Stimulated activated CD8-positive, alpha-beta memory T cell treated with anti-CD3 and anti-CD28 coated beads, Interleukin-7, amount 100 ng/mL, for 4 hours (primary cell): ENCODE results near the gene MRPS34.
A peak's percentile ranks its signal among the peaks of the same experiment; 100 is the strongest.

Experiments used
- DNase-seq, 2 donors: peaks; one replicate each; pipeline ENCODE4 v3.0.0-alpha.2; 2020; ENCODE audit warnings: low read depth in 2 of 2

Gene MRPS34

DNA sequence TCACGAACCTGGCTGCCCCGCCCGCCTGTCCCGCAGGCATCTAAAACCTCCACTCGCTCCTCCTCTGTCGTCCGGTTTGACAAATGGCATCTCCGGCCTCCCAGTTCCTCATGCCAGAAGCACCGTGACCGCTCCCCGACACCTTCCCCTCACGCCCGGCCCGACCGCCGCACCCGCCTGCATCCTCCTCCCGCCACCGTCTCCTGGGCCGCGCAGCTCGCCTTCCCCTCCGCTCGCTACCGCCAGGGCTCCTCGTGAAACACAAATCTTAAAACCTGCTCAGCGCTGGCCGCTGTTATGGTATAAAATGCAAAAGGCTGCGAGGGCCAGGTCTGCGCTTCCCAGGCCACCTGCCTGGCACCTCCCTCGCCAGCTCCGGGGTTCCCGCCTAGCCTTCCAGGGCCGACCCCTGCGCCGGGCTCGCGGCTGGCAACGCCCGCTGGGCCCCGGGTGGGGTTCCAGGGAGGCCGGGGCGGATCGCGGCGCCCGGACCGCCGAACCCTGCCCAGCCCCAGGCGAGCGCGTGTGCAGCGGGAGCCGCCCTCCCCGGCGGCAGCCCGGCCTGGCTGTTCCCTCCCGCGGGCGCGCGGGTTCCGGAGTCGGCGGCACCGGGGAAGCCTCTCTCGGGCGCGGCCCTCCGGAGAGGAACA is 8.9 kb upstream of the MRPS34 start:
- DNase-seq: no peak

DNA sequence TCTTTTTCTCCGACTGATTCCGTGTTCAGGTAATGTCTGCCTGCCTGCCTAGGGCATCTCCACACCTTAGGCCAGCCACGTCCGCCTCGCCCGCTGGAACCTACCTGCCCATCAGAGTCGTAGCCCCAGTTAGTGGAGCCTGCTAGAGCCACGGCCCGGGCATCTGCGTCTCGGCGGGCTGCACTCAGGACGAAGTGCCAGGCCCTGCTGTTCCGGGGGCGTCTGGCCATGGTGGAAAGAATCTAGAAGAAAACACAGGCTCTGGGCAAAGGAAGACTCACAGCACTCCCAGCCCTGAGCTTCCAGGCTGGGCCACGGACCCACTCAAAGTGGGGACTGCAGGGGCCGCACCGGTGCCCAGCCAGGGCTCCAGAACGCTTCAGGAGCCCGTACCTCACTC is 8.3 kb upstream of the MRPS34 start:
- no peak for DNase-seq

DNA sequence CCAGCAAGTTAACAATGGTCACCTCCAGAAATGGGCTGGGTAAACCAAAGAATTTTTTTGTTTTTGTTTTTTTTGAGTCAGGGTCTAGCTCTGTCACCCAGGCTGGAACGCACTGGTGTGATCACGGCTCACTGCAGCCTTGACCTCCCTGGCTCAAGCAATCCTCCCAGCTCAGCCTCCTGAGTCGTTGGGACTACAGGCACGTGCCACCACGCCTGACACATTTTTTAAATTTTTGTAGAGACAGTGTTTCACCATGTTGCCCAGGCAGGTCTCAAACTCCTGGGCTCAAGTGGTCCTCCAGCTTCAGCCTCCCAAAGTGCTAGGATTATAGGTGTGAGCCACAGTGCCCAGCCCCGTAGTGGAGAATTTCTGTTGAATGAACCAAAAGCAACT is 7.7 kb upstream of the MRPS34 start:
- no peak for DNase-seq

DNA sequence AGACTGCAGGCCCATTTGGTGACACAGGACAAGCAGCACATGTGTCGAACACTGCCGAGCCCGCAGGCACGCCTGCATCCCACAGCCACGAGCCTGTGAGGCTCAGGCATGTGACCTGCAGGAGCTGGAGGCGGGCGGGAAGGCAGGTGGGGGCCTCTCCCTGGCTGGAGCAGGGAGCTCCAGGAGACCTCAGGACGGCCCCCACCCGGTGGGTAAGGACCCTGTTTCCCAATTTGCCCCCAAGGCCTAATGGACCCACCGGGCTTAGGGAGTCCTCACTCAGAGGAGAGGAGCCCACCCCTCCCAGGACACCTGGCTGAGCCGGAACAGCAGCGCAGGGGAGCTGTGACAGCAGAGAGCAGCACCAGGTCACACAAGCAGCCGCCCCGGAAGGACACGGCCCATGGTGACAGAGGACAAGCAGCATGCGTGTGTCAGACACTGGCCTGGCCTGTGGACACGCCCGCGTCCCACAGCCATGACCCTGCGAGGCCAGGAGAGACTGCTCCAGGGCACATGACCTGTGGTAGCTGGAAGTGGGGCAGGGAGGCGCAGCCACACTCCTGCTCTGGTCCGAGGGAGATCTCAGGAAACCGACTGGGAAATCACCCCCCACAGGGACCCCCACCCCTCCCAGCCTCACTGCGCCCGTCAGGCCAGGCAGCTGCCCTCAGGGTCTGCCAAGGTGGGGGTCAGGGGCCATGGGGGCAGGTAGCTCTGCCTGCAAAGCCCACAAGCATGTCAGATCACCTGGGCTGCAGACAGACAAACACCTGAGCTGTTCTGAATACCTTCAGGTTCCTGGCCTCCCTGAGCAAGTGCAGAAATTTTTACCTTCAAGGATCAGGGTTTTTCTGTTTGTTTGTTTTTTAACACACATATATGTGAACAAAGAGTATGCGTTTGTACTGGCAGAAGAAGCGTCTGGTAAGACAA is 7.1 kb upstream of the MRPS34 start:
- no peak for DNase-seq

DNA sequence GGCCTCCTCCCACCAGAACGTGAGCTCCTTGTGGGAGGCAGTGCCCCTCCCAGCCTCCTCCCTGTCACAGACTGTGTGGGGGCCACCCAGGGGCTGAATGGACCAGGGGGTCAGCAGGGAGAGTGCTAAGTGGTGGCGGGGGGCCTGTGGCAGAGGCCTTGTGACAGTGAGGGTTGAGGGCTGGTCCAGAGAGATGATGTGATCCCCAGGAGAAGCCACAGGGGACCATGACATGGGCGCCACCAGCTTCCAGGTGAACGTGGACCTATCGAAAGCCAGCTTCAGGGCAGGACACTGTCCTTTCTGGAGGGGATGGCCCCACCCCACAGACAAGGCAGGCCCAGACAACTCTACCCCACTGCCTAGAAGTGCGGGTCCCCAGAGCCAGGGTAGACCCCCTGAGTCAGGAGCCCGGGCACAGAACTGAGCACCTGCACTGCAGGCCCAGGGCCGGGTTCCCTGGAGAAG is 6.3 kb upstream of the MRPS34 start:
- DNase-seq: no peak

DNA sequence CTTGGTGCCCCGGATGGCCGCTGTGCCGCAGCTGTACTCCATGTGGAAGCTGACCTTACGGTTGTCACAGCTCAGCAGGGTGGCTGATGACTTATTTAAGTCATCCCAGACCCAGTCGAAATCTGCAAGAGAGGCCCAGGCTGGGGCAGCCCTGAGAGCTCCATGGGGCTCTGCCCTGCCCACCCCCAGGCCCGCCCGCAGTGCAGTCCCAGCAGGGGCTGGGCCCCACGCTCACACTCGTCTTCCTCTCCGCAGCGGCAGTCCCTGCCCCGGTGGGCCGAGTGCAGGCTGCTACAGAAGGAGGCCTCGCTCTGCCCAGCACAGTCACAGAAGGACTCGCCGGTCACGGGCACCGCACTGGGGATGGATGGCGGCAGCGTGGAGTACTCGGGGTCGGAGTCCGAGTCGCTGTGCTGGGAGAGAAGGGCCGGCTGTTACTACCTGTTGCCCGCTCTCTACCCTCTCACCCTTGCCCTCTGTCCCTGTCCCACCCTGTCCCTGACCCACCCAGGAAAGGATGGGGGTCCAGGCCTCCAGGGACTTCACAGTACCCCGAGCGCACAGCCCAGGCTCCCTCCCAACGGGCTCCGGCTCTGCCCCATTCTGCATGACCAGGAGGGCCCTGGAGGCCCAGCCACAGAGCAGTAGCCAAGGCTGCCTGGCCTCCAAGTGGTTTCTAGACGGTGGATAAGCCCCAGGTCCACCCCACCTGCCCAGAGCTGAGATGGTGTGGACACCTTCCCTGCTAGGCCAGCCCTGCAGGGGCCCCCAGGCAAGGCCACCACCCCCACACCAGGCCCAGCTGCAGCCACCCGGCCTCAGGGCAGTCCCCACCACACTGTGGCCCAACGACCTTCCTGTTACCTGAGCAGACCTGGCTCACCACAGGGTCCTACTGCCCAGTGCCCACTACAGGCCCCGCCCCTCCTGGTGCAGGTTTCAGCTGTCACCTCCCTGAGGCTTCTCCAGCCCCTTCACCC is 5.6 kb upstream of the MRPS34 start:
- DNase-seq: no peak

DNA sequence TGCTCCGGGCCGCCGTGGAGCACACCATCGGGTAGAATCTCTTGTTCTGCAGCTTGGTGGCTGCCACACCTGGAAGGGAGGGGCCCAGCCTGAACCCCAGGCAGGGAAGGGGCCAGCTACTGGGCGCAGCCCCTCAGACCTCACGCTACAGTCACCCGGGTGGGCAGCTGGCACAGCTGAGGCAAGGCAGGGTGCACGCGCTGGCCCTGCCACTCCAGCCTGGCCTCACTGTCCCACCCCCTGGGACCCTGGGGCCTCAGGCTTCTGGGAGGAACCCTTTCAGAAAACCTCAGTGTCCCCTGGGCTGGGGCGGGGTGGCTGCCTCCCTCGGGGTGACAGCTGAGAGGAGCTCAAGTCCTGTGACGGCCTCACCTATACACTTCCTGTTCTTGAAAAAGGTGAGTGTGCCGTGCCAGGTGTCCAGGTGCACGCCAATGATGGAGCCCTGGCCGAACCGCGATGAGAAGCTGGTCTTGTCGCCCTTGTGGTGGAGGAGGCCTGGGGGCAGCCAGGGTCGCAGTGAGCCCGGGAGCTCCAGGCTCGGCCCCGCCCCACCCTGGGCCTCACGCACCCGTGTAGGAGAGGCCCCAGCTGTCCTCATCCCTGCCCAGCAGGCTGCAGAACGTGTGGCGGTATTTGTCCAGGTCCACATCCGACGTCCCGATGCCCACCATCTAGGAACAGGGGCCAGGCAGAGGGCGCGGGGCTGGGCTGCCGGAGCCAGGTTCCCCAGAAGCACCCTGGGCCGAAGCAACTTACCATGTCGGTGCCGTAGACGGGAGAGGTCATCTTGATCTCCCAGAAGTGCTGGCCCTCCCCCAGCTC is 4.7 kb upstream of the MRPS34 start:
- no peak for DNase-seq

DNA sequence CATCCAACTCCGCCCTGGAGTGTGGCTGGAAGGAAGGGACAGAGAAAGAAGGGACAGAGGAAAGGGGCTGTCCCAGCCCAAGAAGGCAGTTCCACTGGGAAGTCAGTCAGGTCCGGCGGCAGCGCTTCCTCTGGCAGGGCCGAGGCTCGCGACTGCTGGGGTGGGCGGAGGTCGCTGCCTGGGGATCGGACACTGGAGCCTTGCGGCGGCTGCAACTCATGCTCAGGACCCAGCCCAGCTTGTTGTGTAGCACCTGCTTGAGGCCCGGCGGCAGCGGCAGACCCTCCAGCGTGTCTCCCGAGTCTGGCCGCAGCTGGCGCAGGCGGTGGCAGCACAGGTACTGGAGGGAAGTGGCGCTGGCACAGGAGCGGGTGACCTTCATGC is 4.0 kb upstream of the MRPS34 start:
- DNase-seq: no peak

DNA sequence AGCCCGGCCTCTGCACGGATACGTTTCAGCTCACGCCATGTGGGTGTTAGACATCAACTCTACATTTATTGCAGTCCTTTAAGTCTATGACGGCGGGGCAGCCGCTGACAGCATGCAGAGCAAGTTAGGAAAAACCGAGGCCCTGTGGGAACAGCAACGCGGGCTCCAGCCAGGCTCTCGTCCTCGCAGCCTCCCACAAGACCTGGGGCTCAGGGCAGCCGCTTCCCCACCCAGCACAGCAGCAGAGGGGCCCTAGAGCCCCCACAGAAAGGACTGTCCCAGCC is 3.7 kb upstream of the MRPS34 start:
- no peak for DNase-seq

DNA sequence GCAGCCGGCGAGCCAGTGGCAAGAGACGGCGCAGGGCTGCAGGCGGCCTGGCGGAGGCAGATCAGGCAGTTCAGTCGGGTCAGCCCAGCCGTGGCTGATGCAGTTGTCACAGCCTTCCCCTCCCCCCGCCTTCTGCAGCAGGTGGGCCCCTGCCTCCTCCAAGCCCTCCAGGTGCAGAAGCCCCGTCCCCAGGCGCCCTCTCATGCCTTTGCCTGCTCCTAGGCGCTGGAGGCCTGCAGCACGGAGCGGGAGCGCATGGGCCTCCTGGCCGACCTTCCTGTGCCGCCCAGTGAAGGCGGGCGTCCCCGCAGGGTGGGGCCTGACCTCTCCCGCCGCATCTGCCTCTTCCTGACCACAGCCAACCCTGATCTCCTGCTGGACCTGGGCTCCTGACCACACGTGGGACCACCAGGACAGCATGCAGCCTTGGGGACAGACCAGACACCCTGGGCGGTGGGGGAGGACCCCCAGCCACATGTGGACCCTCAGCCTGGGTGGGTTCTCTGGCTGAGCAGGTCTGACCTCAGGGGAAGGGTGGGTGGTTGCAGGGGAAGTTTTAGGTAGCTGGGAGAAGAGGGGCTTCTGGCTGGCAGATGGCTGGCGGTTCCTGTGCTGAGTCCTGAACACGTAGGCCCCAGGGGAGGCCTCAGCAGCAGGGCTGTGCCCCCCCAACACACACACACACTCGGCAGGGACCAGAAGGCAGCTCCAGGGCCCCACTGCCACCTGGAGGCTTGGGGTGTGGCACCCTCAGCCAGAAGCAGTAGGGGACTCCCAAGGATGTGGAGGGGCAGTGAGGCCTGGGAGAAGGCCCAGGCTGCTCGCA is 3.1 kb upstream of the MRPS34 start:
- DNase-seq: no peak

DNA sequence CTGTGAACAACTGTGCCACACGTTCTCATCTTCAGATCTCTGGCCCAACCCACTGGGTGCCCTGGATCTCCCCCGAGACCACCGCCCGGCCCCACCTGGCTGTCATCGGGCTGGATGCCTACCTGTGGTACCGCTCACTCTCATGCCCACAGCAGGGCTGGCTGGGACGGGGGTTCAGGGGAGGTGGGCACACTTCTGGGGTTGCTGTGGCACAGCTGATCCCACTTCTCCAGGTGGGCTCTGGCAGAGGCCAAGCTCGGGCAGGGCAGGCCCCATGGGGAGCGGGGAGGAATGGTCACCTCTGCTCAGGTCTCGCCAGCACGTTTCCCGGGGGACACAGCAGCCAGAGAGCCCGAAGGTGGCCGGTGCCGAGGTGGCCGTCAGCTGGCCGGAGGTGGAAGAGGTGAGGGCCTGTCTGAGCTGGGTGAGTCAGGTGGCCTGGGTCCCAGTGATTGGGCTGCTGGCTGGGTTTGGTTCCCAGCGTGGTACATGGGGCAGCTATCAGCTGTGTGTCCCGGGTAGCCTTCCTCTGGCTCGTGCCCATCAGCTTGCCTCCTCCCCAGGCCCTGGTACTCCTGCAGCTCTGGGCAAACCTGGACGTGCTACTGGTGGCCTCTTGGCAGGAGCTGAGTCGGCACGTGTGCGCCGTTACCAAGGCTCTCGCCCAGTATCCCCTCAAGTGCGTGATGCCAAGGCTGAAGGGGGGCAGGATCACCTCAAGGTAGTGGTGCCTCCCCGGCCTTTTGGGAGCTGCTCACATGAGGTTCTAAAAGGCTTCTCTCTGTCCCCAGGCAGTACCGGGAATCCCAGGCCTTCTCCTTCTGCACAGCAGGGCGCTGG is 2.3 kb upstream of the MRPS34 start:
- DNase-seq: no peak

DNA sequence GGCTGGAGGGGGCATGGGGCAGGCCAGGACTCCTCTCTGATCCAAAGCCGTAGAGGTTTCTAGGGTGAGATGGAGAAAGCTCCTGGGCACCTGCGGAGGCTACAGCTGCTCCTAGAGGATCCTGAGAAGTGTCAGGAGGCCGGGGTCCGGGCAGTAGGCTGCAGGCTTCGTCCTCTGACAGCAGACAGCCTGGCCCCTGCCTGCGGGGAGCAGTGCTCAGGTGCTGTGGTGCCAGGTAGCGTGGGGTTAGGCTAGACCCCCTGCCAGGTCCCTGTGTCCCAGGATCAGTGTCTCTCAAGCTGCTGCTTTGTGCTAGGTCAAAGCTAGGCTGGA is 1.5 kb upstream of the MRPS34 start:
- DNase-seq: no peak

DNA sequence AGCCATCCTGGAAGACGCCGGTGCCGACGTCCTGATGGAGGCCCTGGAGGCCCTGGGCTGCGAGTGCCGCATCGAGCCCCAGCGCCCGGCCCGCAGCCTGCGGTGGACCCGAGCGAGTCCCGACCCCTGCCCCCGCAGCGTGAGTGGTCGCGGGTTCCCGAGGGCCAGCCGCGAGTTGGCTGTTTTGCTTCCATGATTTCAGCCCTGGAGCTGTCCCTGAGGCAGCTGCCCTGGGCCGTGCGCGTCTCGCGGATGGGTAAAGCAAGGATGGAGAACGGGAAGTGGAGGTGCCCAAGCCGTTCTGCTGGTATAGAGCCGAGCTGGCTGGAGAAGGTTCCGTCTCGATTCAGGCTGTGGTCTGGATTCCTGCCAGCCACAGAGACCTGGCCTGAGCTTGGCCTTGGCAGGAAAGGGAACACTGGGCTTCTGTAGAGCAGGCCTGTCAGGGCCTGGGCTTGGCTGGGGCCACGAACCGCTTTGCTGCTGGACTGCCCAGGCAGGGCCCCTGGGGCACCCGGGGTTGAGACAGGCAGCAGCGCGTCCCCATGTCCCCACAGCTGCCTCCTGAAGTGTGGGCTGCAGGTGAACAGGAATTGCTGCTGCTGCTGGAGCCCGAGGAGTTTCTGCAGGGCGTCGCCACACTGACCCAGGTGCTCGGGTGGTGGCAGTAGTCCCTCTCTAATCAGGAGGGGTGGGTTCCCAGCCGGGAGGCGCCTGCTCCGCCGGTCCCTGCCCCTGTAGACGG is 941 bp upstream of the MRPS34 start:
- no peak for DNase-seq

DNA sequence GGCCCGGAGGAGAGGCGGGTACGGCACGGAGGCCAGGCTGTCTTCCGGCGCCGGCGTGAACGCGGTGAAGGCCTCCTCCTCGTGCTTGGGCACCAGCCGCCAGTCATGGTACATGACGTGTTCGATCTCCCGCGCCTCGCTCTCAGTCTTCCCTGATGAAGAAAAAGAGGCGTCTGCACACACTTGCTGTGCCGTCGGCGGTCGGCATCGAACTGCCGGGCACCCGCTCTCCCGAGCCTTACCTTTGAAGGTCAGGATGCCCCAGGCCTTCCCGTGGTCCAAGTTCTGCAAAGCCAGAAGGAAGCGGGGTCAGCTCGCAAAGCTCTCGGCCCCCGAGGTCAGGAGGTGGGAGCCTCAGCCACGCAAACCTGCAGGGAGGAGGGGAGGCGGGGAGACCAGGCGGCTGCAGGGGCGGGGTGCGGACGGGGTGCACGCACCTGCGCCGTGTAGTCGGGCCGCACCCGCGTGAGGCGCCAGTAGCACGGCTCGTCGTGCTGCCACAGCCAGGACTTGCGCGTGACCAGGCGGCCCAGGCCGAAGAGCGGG is 499 bp downstream of the MRPS34 start, which contains the start of gene EME2:
Gene EME2 (plus strand): TSS at position 449 of the 546 bp plus-strand sequence. CDS start 418 bp downstream, outside the sequence.
- DNase-seq: peak in 1 of 2 donors; percentile 37

DNA sequence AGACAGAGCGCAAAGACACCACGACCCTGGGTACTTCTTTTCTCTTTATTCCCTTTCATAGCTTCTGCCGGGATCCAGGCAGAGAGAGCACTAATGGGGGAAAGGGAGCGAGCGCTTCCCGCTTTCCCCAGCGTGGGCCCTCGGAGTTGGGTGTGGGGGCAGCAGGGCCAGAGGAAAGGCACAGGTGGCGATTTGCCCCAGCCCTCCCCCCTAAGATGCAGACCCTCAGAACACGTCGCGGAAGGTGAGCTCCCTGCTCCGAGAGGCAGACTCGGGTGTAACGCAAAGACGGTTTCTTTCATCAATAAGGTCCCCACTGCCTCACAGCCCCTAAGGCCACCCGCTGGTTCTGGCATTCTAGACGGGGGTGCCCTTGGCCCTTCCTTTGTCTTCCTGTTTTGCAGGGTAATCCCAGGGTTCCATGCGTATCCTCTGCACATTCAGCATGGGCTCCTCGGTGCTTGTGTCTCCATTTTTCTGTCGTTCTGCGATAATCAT is 1.0 kb downstream of the MRPS34 start:
- no peak for DNase-seq

DNA sequence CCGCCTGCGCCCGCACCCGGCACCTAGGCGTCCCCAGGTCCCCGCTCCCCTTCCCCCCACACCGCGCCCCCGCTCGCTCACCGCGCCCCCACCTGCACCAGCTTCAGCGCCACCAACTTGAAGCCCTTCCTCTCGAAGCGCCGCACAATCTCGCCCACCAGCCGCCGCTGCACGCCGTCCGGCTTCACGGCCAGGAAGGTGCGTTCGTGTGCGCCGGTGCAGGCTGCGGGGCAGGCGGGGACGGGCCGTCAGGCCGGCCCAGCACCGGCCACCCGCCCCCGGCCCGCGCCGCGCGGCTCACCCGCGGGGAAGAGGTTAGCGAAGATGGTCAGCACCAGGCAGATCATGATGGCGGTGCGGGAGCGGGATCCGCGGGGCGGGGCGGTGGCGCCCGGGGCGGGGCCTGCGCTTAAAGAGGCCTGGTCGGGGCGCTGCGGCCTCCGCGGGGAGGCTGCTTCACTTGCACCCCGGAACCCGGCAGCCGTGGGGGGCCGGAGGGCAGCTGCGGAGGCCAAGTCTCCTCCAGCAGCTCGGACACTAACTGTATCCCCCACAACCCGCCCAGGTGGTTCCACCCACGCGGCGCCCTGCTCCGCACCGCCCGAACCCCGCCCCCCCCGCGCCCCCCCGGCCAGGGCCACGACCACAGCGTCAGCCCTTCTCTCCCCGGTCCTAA is 1.6 kb downstream of the MRPS34 start, which contains the start of gene NME3:
Gene NME3 (minus strand): TSS at position 356 of the 676 bp plus-strand sequence. CDS start 9 bp downstream, at position 347.
- peak; percentile 41 to 67 for DNase-seq
